HG03457 (cell line): Measurements from ENCODE around the gene LCE4A.

Experiments used
- ATAC-seq: cut with Tn5 transposase; IDR thresholded peaks from one replicate; pipeline ENCODE4 v1.9.1; 2021; ENCODE audit warnings: moderate number of reproducible peaks; ENCODE audit not compliant: unreplicated experiment

The LCE4A gene

GRCh38 chr1:152745289-152745704 lies 37.3 kb downstream of the LCE4A start:
- ATAC-seq: no peak

- no peak for ATAC-seq
Observed at GRCh38 chr1:152745765-152746444, 37.9 kb downstream of the LCE4A start.

- no peak for ATAC-seq
Observed at GRCh38 chr1:152747831-152748230, 39.9 kb downstream of the LCE4A start.

- ATAC-seq: no peak
Observed at GRCh38 chr1:152752225-152752624, 44.3 kb downstream of the LCE4A start.

GRCh38 chr1:152753586-152753985 lies 45.6 kb downstream of the LCE4A start:
- ATAC-seq: no peak

- no peak for ATAC-seq
Observed at GRCh38 chr1:152756872-152757271, 48.9 kb downstream of the LCE4A start.

GRCh38 chr1:152757747-152758146 lies 49.8 kb downstream of the LCE4A start, which contains the start of gene KPRP:
KPRP (plus strand) TSS chr1:152758025; CDS start chr1:152759589, 1,564 bp downstream.
- no peak for ATAC-seq

- ATAC-seq: no peak
Observed at GRCh38 chr1:152758636-152759035, 50.7 kb downstream of the LCE4A start.
